ENCODE measurements around the gene HLA-DMB. TPM values are rescaled to one million over a fixed set of nuclear protein-coding genes. Genes with fewer than 3 reads are reported as not detected.

Gene HLA-DMB
- polyA plus RNA-seq, 1 of the 3 experiments (the other 2 are of a cell fraction), result not detected

DNA sequence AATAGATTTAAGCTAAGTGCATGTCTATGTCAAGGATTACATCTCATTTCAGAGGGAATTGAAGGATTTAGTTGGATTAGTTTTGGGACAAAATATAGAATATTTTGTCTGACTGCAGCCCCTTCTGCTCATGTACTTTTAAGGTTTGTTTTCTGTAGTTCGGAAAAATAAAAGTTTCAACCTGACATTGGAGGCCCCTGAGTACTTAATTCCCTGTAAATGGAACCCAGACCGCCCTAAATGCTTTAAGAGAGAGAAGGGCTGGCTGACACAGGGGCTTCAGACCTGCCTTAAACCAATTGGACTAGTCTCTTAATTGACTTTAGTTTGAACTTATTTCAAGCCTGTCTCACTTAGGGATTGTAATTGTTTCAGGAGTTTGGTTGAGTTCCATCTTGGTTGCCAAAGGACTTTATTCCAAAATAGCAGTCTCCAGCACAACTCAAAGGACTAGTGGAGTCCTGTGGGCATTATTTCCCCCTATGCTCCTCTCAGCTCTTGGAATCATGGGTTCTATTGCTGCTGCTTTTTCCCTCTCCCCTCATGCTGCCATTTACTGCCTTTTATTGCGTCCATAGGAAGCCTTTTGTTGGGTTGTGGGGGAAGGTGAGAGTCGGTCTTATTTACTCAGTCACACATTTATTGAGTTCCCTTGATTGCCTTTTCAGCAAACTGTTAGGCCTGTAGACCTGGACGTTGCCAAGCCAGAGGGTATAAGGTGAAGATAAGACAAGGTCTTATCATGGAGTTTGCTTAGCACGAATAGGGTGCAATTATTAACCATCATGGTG, 42.1 kb upstream of the HLA-DMB start:
- no peak overlapping the region for H3K4me2 ChIP-seq
- H3K9me2 ChIP-seq, result no peaks in the 10 kb centered on the region
- peaks cover 51 to 53% of the 10 kb centered on the region in 2 experiments for H3K36me3 ChIP-seq (replicated peaks in 1 of 2; ENCODE audit: control insufficient read depth in 1 of 2, insufficient read depth in 2 of 2, low read length in 1 of 2)
- peaks cover 33% of the 10 kb centered on the region for H3K79me2 ChIP-seq (ENCODE audit: insufficient read depth)
- H3K9ac ChIP-seq, result no peak overlapping the region
- TF ChIP-seq, protein P1, sequence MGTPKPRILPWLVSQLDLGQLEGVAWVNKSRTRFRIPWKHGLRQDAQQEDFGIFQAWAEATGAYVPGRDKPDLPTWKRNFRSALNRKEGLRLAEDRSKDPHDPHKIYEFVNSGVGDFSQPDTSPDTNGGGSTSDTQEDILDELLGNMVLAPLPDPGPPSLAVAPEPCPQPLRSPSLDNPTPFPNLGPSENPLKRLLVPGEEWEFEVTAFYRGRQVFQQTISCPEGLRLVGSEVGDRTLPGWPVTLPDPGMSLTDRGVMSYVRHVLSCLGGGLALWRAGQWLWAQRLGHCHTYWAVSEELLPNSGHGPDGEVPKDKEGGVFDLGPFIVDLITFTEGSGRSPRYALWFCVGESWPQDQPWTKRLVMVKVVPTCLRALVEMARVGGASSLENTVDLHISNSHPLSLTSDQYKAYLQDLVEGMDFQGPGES (IDR thresholded peaks at IDR 0.05; ENCODE audit: low read depth, low read length), result no peak
- TF ChIP-seq, protein P2, sequence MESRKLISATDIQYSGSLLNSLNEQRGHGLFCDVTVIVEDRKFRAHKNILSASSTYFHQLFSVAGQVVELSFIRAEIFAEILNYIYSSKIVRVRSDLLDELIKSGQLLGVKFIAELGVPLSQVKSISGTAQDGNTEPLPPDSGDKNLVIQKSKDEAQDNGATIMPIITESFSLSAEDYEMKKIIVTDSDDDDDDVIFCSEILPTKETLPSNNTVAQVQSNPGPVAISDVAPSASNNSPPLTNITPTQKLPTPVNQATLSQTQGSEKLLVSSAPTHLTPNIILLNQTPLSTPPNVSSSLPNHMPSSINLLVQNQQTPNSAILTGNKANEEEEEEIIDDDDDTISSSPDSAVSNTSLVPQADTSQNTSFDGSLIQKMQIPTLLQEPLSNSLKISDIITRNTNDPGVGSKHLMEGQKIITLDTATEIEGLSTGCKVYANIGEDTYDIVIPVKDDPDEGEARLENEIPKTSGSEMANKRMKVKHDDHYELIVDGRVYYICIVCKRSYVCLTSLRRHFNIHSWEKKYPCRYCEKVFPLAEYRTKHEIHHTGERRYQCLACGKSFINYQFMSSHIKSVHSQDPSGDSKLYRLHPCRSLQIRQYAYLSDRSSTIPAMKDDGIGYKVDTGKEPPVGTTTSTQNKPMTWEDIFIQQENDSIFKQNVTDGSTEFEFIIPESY (IDR thresholded peaks at IDR 0.05; ENCODE audit: borderline replicate concordance, low read depth), result no peak
- TF ChIP-seq NFIC (IDR thresholded peaks at IDR 0.05; ENCODE audit: borderline replicate concordance) (no peak), POLR2AphosphoS5 (IDR thresholded peaks at IDR 0.05; ENCODE audit: low read depth, low read length) (peak; percentile 25; the same call in 1 of the 2 replicates), TCF12 (IDR thresholded peaks at IDR 0.05) (no peak), GATA2 (CRISPR knock-in tag; IDR thresholded peaks at IDR 0.05) (no peak), FOXJ3 (CRISPR knock-in tag; IDR thresholded peaks at IDR 0.05) (no peak)
- H3K9me3 ChIP-seq, result no peaks in the 10 kb centered on the region
- 63% methylated on average over 6 of the region's 6 CpGs for WGBS (ENCODE audit: low lambda C conversion rate)
- no peak overlapping the region for H3K4me3 ChIP-seq (ENCODE audit: low read depth in 2 of 2, low read length in 1 of 2)
- no peak for DNase-seq
- peak overlapping the region in 1 of 2 experiments; percentile 23; a peak in 1 of 4 replicates for H3K27ac ChIP-seq (ENCODE audit: low read depth in 2 of 2, low read length in 1 of 2)
- no peaks in the 10 kb centered on the region; a peak in 2 of 4 replicates for H3K4me1 ChIP-seq (ENCODE audit: control insufficient read depth in 1 of 2, insufficient read depth in 2 of 2, low read depth in 1 of 2, low read length in 1 of 2)
- H3F3A ChIP-seq (replicated peaks; ENCODE audit: insufficient read depth), result peaks cover 76% of the 10 kb centered on the region
- H3K27me3 ChIP-seq (ENCODE audit: insufficient read depth), result no peaks in the 10 kb centered on the region
- CTCF ChIA-PET, result interaction anchor here (0.6 to 16.2 kb wide), 12 partner anchors 12 to 266 kb away, joined by 3 to 391 read pairs (median 32); partner anchors contain the start of genes BRD2, HLA-DMA and HLA-DMB
- no peak overlapping the region for H2AFZ ChIP-seq (ENCODE audit: low read depth)
- POLR2A ChIA-PET, result interaction anchor here (0.6 to 3.8 kb wide), 6 partner anchors 9 to 353 kb away, joined by 3 to 42 read pairs (median 8); no protein-coding TSS in a partner anchor
- peaks cover 66% of the 10 kb centered on the region for H4K20me1 ChIP-seq (ENCODE audit: insufficient read depth)

DNA sequence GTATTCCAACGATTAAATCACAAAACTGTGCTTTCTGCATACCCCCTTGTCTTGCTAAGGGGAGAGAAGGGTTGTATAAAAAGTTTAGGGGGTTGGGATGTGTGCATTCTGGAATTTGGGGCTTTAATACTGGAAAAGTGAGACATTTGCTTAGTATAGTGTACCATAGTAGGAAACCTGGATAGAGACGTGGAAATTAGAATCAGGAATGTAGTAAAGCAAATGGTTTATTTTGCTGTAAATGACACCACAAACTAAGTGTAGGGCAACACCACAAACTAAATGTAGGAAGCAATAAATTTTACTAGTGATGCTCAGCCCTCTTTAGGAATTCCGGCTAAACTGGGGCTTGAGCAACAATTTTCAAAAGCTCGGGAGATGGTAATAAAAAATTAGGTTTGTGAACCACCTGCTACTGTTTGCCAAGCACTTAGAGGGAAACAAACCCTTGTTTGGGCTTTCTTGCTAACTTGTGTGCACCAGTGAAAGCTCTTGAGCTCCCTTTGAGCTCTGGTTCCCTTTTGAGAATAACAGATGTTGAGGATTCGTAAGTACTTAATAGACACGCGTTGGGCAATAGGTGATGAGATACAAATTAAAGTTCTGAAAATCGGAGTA, 41.4 kb upstream of the HLA-DMB start:
- Histone ChIP-seq H3K27me3 (ENCODE audit: insufficient read depth) (no peaks in the 10 kb centered on the region), H2AFZ (ENCODE audit: low read depth) (no peak overlapping the region), H3K9me2 (no peaks in the 10 kb centered on the region), H3K4me3 (ENCODE audit: low read depth in 2 of 2, low read length in 1 of 2) (no peak overlapping the region), H3K9me3 (no peaks in the 10 kb centered on the region), H3K4me2 (no peak overlapping the region), H4K20me1 (ENCODE audit: insufficient read depth) (peaks cover 73% of the 10 kb centered on the region), H3K36me3 (replicated peaks in 1 of 2; ENCODE audit: control insufficient read depth in 1 of 2, insufficient read depth in 2 of 2, low read length in 1 of 2) (peaks cover 58 to 60% of the 10 kb centered on the region in 2 experiments), H3F3A (replicated peaks; ENCODE audit: insufficient read depth) (peaks cover 83% of the 10 kb centered on the region), H3K4me1 (ENCODE audit: control insufficient read depth in 1 of 2, insufficient read depth in 2 of 2, low read depth in 1 of 2, low read length in 1 of 2) (peaks cover 1 to 6% of the 10 kb centered on the region in 2 experiments; a peak in 2 of 4 replicates), H3K79me2 (ENCODE audit: insufficient read depth) (peaks cover 40% of the 10 kb centered on the region), H3K9ac (no peak overlapping the region), H3K27ac (ENCODE audit: low read depth in 2 of 2, low read length in 1 of 2) (peak overlapping the region in 1 of 2 experiments; percentile 23; a peak in 1 of 4 replicates)
- CTCF ChIA-PET, result interaction anchor here (0.6 to 16.2 kb wide), 7 partner anchors 11 to 98 kb away, joined by 3 to 391 read pairs (median 71); partner anchors contain the start of genes BRD2, HLA-DMA and HLA-DMB
- 74% methylated on average over 8 of the region's 8 CpGs for WGBS (ENCODE audit: low lambda C conversion rate)
- no peak for TF ChIP-seq TAF1 (IDR thresholded peaks at IDR 0.05; ENCODE audit: borderline replicate concordance, low read depth, low read length)
- TF ChIP-seq JUND (IDR thresholded peaks at IDR 0.05), result peak; percentile 20; the same call in 1 of the 2 replicates
- no peak for TF ChIP-seq EZH2phosphoT487 (IDR thresholded peaks at IDR 0.05; ENCODE audit: borderline replicate concordance, low read depth)
- DNase-seq, result no peak
- POLR2A ChIA-PET, result interaction anchor here (0.6 to 1.3 kb wide), 5 partner anchors 8 to 353 kb away, joined by 3 to 12 read pairs (median 4); partner anchors contain the start of gene BRD2

Measured in SK-N-SH (cell line).